Activated CD4-positive, CD25-positive, alpha-beta regulatory T cell treated with anti-CD3 and anti-CD28 coated beads, Interleukin-2, amount 50 U/mL, for 72 hours (primary cell): ENCODE measurements around the gene ZNF101.
"Not testable (repeated sequence)": the region's sequence is repeated elsewhere in the genome, so short reads cannot be mapped to it uniquely, and the experiment has no call there.

Experiments
- DNase-seq: peaks from one replicate; pipeline ENCODE4 v3.0.0; 2021

ZNF101 gene

GRCh38 chr19:19662344-19662743 is 6.3 kb upstream of the ZNF101 start:
- no peak for DNase-seq

GRCh38 chr19:19662871-19663255 is 5.8 kb upstream of the ZNF101 start:
- no peak for DNase-seq

- peak; percentile 90 for DNase-seq
Measured at GRCh38 chr19:19663256-19664120, 5.2 kb upstream of the ZNF101 start, which contains the start of gene ATP13A1. Gene ATP13A1 (minus strand): TSS chr19:19663676. CDS start chr19:19663666, 10 bp downstream.

- DNase-seq, result not testable (repeated sequence)
Measured at GRCh38 chr19:19665420-19665948, 3.2 kb upstream of the ZNF101 start.

- no peak for DNase-seq
Measured at GRCh38 chr19:19670070-19670551, 1.5 kb downstream of the ZNF101 start.

GRCh38 chr19:19672816-19673215 is 4.2 kb downstream of the ZNF101 start:
- DNase-seq, result no peak

GRCh38 chr19:19674315-19674714 is 5.7 kb downstream of the ZNF101 start:
- DNase-seq, result no peak

- DNase-seq, result no peak
Measured at GRCh38 chr19:19677579-19677978, 8.9 kb downstream of the ZNF101 start.

- no peak for DNase-seq
Measured at GRCh38 chr19:19679176-19680073, 10.8 kb downstream of the ZNF101 start.

GRCh38 chr19:19686119-19686518 is 17.5 kb downstream of the ZNF101 start:
- DNase-seq, result not testable (repeated sequence)

- no peak for DNase-seq
Measured at GRCh38 chr19:19686580-19686979, 17.9 kb downstream of the ZNF101 start.

- no peak for DNase-seq
Measured at GRCh38 chr19:19687090-19687489, 18.5 kb downstream of the ZNF101 start.

GRCh38 chr19:19689023-19689422 is 20.4 kb downstream of the ZNF101 start:
- DNase-seq, result not testable (repeated sequence)

GRCh38 chr19:19691683-19692082 is 23.0 kb downstream of the ZNF101 start:
- DNase-seq, result no peak

GRCh38 chr19:19696386-19696785 is 27.7 kb downstream of the ZNF101 start:
- DNase-seq, result no peak

- DNase-seq, result no peak
Measured at GRCh38 chr19:19697589-19697988, 28.9 kb downstream of the ZNF101 start.

GRCh38 chr19:19700493-19700892 is 31.9 kb downstream of the ZNF101 start:
- not testable (repeated sequence) for DNase-seq

GRCh38 chr19:19704836-19705235 is 36.2 kb downstream of the ZNF101 start:
- no peak for DNase-seq

- DNase-seq, result no peak
Measured at GRCh38 chr19:19710506-19710905, 41.9 kb downstream of the ZNF101 start.

GRCh38 chr19:19711306-19711933 is 42.8 kb downstream of the ZNF101 start:
- DNase-seq, result no peak

GRCh38 chr19:19711934-19712828 is 43.5 kb downstream of the ZNF101 start:
- DNase-seq, result no peak

GRCh38 chr19:19719798-19720197 is 51.2 kb downstream of the ZNF101 start:
- DNase-seq, result no peak
